Upper lobe of left lung (tissue), 4 donors: ENCODE data around the gene OSBPL3.

Source experiments
- POLR2A ChIP-seq, 4 donors: fragments of 450-650 bp; IDR thresholded peaks; one replicate each; pipeline ENCODE4 v1.5.1; 2016 to 2017; ENCODE audit warnings: antibody characterized with exemption in 4 of 4, mild to moderate bottlenecking in 2 of 4
- TF ChIP-seq, protein P1 (sequence below), 6 experiments: fragments of 450-650 bp in 4 of 6; fragments of 200-600 bp in 2 of 6; sonication (generic) in 2 of 6; IDR thresholded peaks; one replicate each; pipeline ENCODE4 v1.5.1; 2016 to 2019; ENCODE audit warnings: antibody characterized with exemption in 6 of 6

DNA sequence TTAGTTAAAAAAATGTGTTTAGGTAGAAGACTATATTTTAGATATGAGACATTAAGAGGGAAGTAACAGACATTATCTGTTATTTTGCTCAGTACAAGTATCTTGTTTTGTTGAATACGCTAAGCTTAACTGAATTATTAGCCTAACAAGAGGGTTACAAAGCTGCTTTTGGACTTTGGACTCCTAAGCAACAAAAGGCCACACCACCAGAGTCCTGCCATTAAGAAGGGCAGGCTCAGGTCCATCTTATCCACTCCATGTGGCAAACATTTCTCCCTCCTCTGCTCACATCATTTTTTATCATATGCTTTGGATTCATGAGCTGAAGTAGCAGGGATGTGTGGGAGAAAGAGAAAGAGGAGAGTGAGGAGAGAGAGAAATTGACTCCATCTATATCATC, 33.5 kb downstream of the OSBPL3 start:
- no peak for TF ChIP-seq POLR2A (IDR thresholded peaks at IDR 0.05)
- TF ChIP-seq, protein P1, sequence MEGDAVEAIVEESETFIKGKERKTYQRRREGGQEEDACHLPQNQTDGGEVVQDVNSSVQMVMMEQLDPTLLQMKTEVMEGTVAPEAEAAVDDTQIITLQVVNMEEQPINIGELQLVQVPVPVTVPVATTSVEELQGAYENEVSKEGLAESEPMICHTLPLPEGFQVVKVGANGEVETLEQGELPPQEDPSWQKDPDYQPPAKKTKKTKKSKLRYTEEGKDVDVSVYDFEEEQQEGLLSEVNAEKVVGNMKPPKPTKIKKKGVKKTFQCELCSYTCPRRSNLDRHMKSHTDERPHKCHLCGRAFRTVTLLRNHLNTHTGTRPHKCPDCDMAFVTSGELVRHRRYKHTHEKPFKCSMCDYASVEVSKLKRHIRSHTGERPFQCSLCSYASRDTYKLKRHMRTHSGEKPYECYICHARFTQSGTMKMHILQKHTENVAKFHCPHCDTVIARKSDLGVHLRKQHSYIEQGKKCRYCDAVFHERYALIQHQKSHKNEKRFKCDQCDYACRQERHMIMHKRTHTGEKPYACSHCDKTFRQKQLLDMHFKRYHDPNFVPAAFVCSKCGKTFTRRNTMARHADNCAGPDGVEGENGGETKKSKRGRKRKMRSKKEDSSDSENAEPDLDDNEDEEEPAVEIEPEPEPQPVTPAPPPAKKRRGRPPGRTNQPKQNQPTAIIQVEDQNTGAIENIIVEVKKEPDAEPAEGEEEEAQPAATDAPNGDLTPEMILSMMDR (IDR thresholded peaks at IDR 0.05): no peak
